ENCODE measurements around the gene LMAN2.

LMAN2 gene

GRCh38 chr5:177296581-177296980 is 54.9 kb downstream of the LMAN2 start:
- H3K27me3 ChIP-seq (ENCODE audit: control insufficient read depth, insufficient read depth, low read length): no peaks in the 10 kb centered on the region
- no peaks in the 10 kb centered on the region for H3K36me3 ChIP-seq (ENCODE audit: control insufficient read depth, insufficient read depth, low read length)
- no peak overlapping the region for H3K4me2 ChIP-seq (ENCODE audit: low read length)
- no peaks in the 10 kb centered on the region for H3K9me3 ChIP-seq (ENCODE audit: control insufficient read depth, low read length)
- H3K9ac ChIP-seq: no peak overlapping the region
- no peak overlapping the region for H2AFZ ChIP-seq
- no peak overlapping the region for H3K27ac ChIP-seq
- no peak for TF ChIP-seq CTCF (IDR thresholded peaks at IDR 0.05)
- H3K79me2 ChIP-seq: no peaks in the 10 kb centered on the region
- H3K4me1 ChIP-seq: peaks cover 8% of the 10 kb centered on the region
- no peak overlapping the region for H3K4me3 ChIP-seq (ENCODE audit: low read depth, low read length)

GRCh38 chr5:177295924-177296323 is 55.5 kb downstream of the LMAN2 start:
- no peaks in the 10 kb centered on the region for H3K9me3 ChIP-seq (ENCODE audit: control insufficient read depth, low read length)
- peaks cover 2% of the 10 kb centered on the region for H3K4me1 ChIP-seq
- TF ChIP-seq CTCF (IDR thresholded peaks at IDR 0.05): no peak
- no peak overlapping the region for H3K9ac ChIP-seq
- H3K27ac ChIP-seq: no peak overlapping the region
- no peaks in the 10 kb centered on the region for H3K27me3 ChIP-seq (ENCODE audit: control insufficient read depth, insufficient read depth, low read length)
- H3K79me2 ChIP-seq: no peaks in the 10 kb centered on the region
- no peak overlapping the region for H2AFZ ChIP-seq
- H3K36me3 ChIP-seq (ENCODE audit: control insufficient read depth, insufficient read depth, low read length): no peaks in the 10 kb centered on the region
- no peak overlapping the region for H3K4me3 ChIP-seq (ENCODE audit: low read depth, low read length)
- no peak overlapping the region for H3K4me2 ChIP-seq (ENCODE audit: low read length)

- TF ChIP-seq CTCF (IDR thresholded peaks at IDR 0.05): no peak
- peaks cover 2% of the 10 kb centered on the region for H3K79me2 ChIP-seq
- H3K36me3 ChIP-seq (ENCODE audit: control insufficient read depth, insufficient read depth, low read length): no peaks in the 10 kb centered on the region
These were observed 56.8 kb downstream of the LMAN2 start for GRCh38 chr5:177294632-177295031.

GRCh38 chr5:177293819-177294581 is 57.5 kb downstream of the LMAN2 start:
- Histone ChIP-seq H3K4me2 (ENCODE audit: low read length) (no peak overlapping the region), H3K4me3 (ENCODE audit: low read depth, low read length) (no peak overlapping the region), H3K4me1 (no peaks in the 10 kb centered on the region), H2AFZ (no peak overlapping the region), H3K9ac (no peak overlapping the region), H3K27ac (no peak overlapping the region), H3K27me3 (ENCODE audit: control insufficient read depth, insufficient read depth, low read length) (no peaks in the 10 kb centered on the region), H3K9me3 (ENCODE audit: control insufficient read depth, low read length) (no peaks in the 10 kb centered on the region), H3K79me2 (peaks cover 2% of the 10 kb centered on the region), H3K36me3 (ENCODE audit: control insufficient read depth, insufficient read depth, low read length) (no peaks in the 10 kb centered on the region)
- TF ChIP-seq CTCF (IDR thresholded peaks at IDR 0.05): no peak

More at GRCh38 chr5:177294632-177295031, 56.8 kb downstream of the LMAN2 start:
- Histone ChIP-seq H3K4me1 (no peaks in the 10 kb centered on the region), H3K27me3 (ENCODE audit: control insufficient read depth, insufficient read depth, low read length) (no peaks in the 10 kb centered on the region), H3K4me2 (ENCODE audit: low read length) (no peak overlapping the region), H3K4me3 (ENCODE audit: low read depth, low read length) (no peak overlapping the region), H2AFZ (no peak overlapping the region), H3K9me3 (ENCODE audit: control insufficient read depth, low read length) (no peaks in the 10 kb centered on the region), H3K27ac (no peak overlapping the region), H3K9ac (no peak overlapping the region)

- Histone ChIP-seq H3K4me1 (no peaks in the 10 kb centered on the region), H3K27ac (no peak overlapping the region), H3K27me3 (ENCODE audit: control insufficient read depth, insufficient read depth, low read length) (no peaks in the 10 kb centered on the region), H2AFZ (no peak overlapping the region), H3K79me2 (peaks cover 2% of the 10 kb centered on the region), H3K36me3 (ENCODE audit: control insufficient read depth, insufficient read depth, low read length) (no peaks in the 10 kb centered on the region), H3K4me3 (ENCODE audit: low read depth, low read length) (no peak overlapping the region), H3K4me2 (ENCODE audit: low read length) (no peak overlapping the region), H3K9me3 (ENCODE audit: control insufficient read depth, low read length) (no peaks in the 10 kb centered on the region), H3K9ac (no peak overlapping the region)
- TF ChIP-seq CTCF (IDR thresholded peaks at IDR 0.05): no peak
These were observed 59.7 kb downstream of the LMAN2 start for GRCh38 chr5:177291735-177292134.

Data from parathyroid adenoma (tissue), 2 donors.